ENCODE measurements around the gene EAPP. TPM values are rescaled to one million over a fixed set of nuclear protein-coding genes. Genes with fewer than 3 reads are reported as not detected.
A peak's percentile ranks its signal among the peaks of the same experiment; 100 is the strongest.

EAPP gene
- total and polyA plus RNA-seq, 2 of the 4 experiments (the other 2 are of a cell fraction), result 29.9 to 32.3 TPM

GRCh38 chr14:34466691-34467090, 72.8 kb downstream of the EAPP start:
- no peak overlapping the region for H3K27ac ChIP-seq (ENCODE audit: insufficient read depth, low read length)
- no peak overlapping the region for H3K14ac ChIP-seq (replicated peaks; ENCODE audit: low read depth, low read length)
- peaks cover 4% of the 10 kb centered on the region; the same call in 1 of the 2 replicates for H3K4me1 ChIP-seq (ENCODE audit: control insufficient read depth, insufficient read depth, low read length)
- peak overlapping the region; percentile 24 for H2AK9ac ChIP-seq (replicated peaks; ENCODE audit: low read depth, low read length, poor library complexity)
- dilution Hi-C loops (cut with HindIII; ENCODE audit: low sequenced_read_pairs, unreplicated experiment) (no loop called here), intact Hi-C loops (cut with micrococcal nuclease) (no loop called here), in situ Hi-C loops (cut with MboI; ENCODE audit: low sequenced_read_pairs) (no loop called here)
- BruUV-seq (replicated peaks), result no TSS peak
- H3K4ac ChIP-seq (ENCODE audit: low read depth, low read length), result no peak overlapping the region
- no peaks in the 10 kb centered on the region for H3K36me3 ChIP-seq (ENCODE audit: control insufficient read depth, insufficient read depth, low read length)
- no peak overlapping the region for H3K18ac ChIP-seq (ENCODE audit: low read depth, low read length)
- no peak overlapping the region for H2BK20ac ChIP-seq (ENCODE audit: low read depth, low read length)
- no peak overlapping the region for H3K23ac ChIP-seq (ENCODE audit: low read depth, low read length)
- WGBS, 2 experiments (ENCODE audit: extremely low coverage in 2 of 2, insufficient read length in 1 of 2), result no CpG with 5 or more reads among the region's 2 CpGs
- no peak overlapping the region for H3K9ac ChIP-seq (ENCODE audit: low read depth, low read length)
- H3K4me3 ChIP-seq (ENCODE audit: insufficient read depth, low read depth, low read length), result no peak overlapping the region
- no peak overlapping the region for H3K4me2 ChIP-seq (ENCODE audit: low read depth, low read length)
- H3K56ac ChIP-seq (ENCODE audit: extremely low read depth, insufficient read depth, low read length), result no peak overlapping the region
- ChIA-PET CTCF (no interaction called here), POLR2A (ENCODE audit: unreplicated experiment) (interaction anchor here (0.5 kb wide), 1 partner anchor 47 kb away, joined by 4 read pairs; no protein-coding TSS in a partner anchor)
- peaks cover 0 to 6% of the 10 kb centered on the region in 2 experiments; a peak in 2 of 4 replicates for H3K79me1 ChIP-seq (ENCODE audit: low read depth in 1 of 2, low read length in 2 of 2)
- H4K20me1 ChIP-seq (ENCODE audit: insufficient read depth, low read length), result no peaks in the 10 kb centered on the region
- H2BK15ac ChIP-seq (ENCODE audit: low read depth, low read length), result no peak overlapping the region
- no peak overlapping the region for H2BK5ac ChIP-seq (ENCODE audit: low read depth, low read length, poor library complexity, severe bottlenecking)
- no peak overlapping the region for H4K8ac ChIP-seq (ENCODE audit: low read depth in 2 of 2, low read length in 2 of 2)
- H3K27me3 ChIP-seq (ENCODE audit: control insufficient read depth, insufficient read depth, low read length), result 0 out of 2 replicates have a peak, but pooled peaks cover 1% of the 10 kb centered on the region
- H2AFZ ChIP-seq (replicated peaks; ENCODE audit: low read length, poor library complexity), result peak overlapping the region; percentile 4
- no peak for ATAC-seq (ENCODE audit: low read depth)
- no peak overlapping the region for H2AK5ac ChIP-seq (ENCODE audit: low read depth, low read length)
- H4K91ac ChIP-seq (ENCODE audit: insufficient read depth, low read depth, low read length), result no peak overlapping the region
- no peaks in the 10 kb centered on the region for H3K9me3 ChIP-seq (ENCODE audit: control insufficient read depth, insufficient read depth, low read length)
- no peak for DNase-seq
- peaks cover 8% of the 10 kb centered on the region for H3K9me1 ChIP-seq (ENCODE audit: insufficient read depth, low read length)
- no peak overlapping the region for H4K5ac ChIP-seq (ENCODE audit: low read depth, low read length)
- H2BK120ac ChIP-seq (ENCODE audit: low read depth, low read length), result no peak overlapping the region
- no peak for TF ChIP-seq BHLHE40 (IDR thresholded peaks at IDR 0.05; ENCODE audit: low read depth, low read length)
- TF ChIP-seq MAFK (IDR thresholded peaks at IDR 0.05; ENCODE audit: low read depth, low read length), result no peak
- TF ChIP-seq CHD1 (IDR thresholded peaks at IDR 0.05; ENCODE audit: low read depth, low read length), result no peak
- TF ChIP-seq CEBPB (IDR thresholded peaks at IDR 0.05; ENCODE audit: low read depth, low read length), result no peak

Small RNA genes lying within 50 kb of the gene (microRNA-seq; reads per million reads assigned to microRNA genes)
- gene RNU1-27P (ENCODE audit: insufficient read depth, insufficient read length) (not detected), gene RNU1-28P (ENCODE audit: insufficient read depth, insufficient read length) (not detected)

Small RNA genes lying within 50 kb of the gene (small RNA-seq; reads per million reads assigned to genes)
- gene RNU1-27P (0 reads per million in 5 experiments), gene RNU1-28P (0 reads per million in 5 experiments)

Other genes starting within 250 kb of the EAPP start
- 10.8 and 21.7 TPM in 2 replicates for gene SPTSSA, start 77.5 kb downstream of the EAPP start, total RNA-seq (2012; rRNA removed)
- 23.5 and 26.2 TPM in 2 replicates for gene SPTSSA, start 77.5 kb downstream of the EAPP start, polyA plus RNA-seq (2012; rRNA removed)
- 116 and 166 TPM in 2 replicates for gene SNX6, start 90.4 kb upstream of the EAPP start, total RNA-seq (2012; rRNA removed)
- gene SNX6, start 90.4 kb upstream of the EAPP start, polyA plus RNA-seq (2012; rRNA removed), result 67.8 and 127 TPM in 2 replicates
- gene CFL2, start 174.9 kb upstream of the EAPP start, total RNA-seq (2012; rRNA removed), result 151 and 187 TPM in 2 replicates
- 75.1 and 106 TPM in 2 replicates for gene CFL2, start 174.9 kb upstream of the EAPP start, polyA plus RNA-seq (2012; rRNA removed)

All from IMR-90 (cell line).